IMR-90 (cell line): ENCODE data around the gene CTSC. TPM values are rescaled to one million over a fixed set of nuclear protein-coding genes. Genes with fewer than 3 reads are reported as not detected.
A peak's percentile ranks its signal among the peaks of the same experiment; 100 is the strongest.

Source experiments
- ATAC-seq: fragments of 200-7000 bp; cut with Tn5 transposase; 2 replicates; pipeline ENCODE4 v1.9.1; 2020; ENCODE audit warnings: low read depth, mild to moderate bottlenecking, moderate library complexity
- BruUV-seq: library from RNA; stranded (reverse); fragments of 400-500 nt; replicated peaks from 2 replicates; lab custom pipeline; 2021; lab: Mats Ljungman, UMichigan
- CTCF ChIA-PET: fragments of 300-600 bp; formaldehyde crosslinking; extraction: SDS; loops from one replicate; lab custom pipeline; 2021; ENCODE audit warnings: antibody characterized with exemption; lab: Yijun Ruan, JAX
- POLR2A ChIA-PET: fragments of 300-600 bp; sonication (Branson Sonifier 250); formaldehyde crosslinking; loops from one replicate; lab custom pipeline; 2022; ENCODE audit warnings: antibody characterized with exemption; ENCODE audit not compliant: unreplicated experiment; lab: Charles Lee
- DNase-seq: peaks from one replicate; pipeline ENCODE4 v3.0.0; 2013
- H2AFZ ChIP-seq: replicated peaks from 2 replicates; pipeline ENCODE3; 2013; ENCODE audit warnings: low read length, mild to moderate bottlenecking; ENCODE audit not compliant: poor library complexity
- H2AK5ac ChIP-seq: 2 replicates; pipeline ENCODE4 v1.6.1; 2013; ENCODE audit warnings: low read depth, low read length, inconsistent platforms
- H2AK9ac ChIP-seq: replicated peaks from 2 replicates; pipeline ENCODE3; 2013; ENCODE audit warnings: mild to moderate bottlenecking, low read depth, low read length, moderate library complexity; ENCODE audit not compliant: poor library complexity
- H2BK120ac ChIP-seq: 2 replicates; pipeline ENCODE4 v1.6.1; 2013; ENCODE audit warnings: low read depth, low read length, inconsistent platforms
- H2BK15ac ChIP-seq: 3 replicates; pipeline ENCODE4 v1.6.1; 2013; ENCODE audit warnings: low read depth, low read length, inconsistent platforms
- H2BK20ac ChIP-seq: 2 replicates; pipeline ENCODE4 v1.6.1; 2013; ENCODE audit warnings: low read depth, mild to moderate bottlenecking, inconsistent platforms, low read length, moderate library complexity
- H2BK5ac ChIP-seq: 2 replicates; pipeline ENCODE4 v1.6.1; 2013; ENCODE audit warnings: mild to moderate bottlenecking, low read depth, low read length, inconsistent platforms; ENCODE audit not compliant: poor library complexity, severe bottlenecking
- H3K14ac ChIP-seq: replicated peaks from 2 replicates; pipeline ENCODE4 v1.6.1; 2013; ENCODE audit warnings: low read depth, low read length, inconsistent platforms
- H3K18ac ChIP-seq: 2 replicates; pipeline ENCODE4 v1.6.1; 2013; ENCODE audit warnings: low read depth, low read length, control low read depth
- H3K23ac ChIP-seq: 2 replicates; pipeline ENCODE4 v1.6.1; 2013; ENCODE audit warnings: low read depth, low read length, inconsistent platforms
- H3K27ac ChIP-seq: 2 replicates; pipeline ENCODE4 v1.5.1; 2013; ENCODE audit warnings: mild to moderate bottlenecking, control low read depth, low read length; ENCODE audit not compliant: insufficient read depth
- H3K27me3 ChIP-seq: 2 replicates; pipeline ENCODE4 v1.6.1; 2013; ENCODE audit warnings: low read length; ENCODE audit not compliant: control insufficient read depth, insufficient read depth
- H3K36me3 ChIP-seq: 2 replicates; pipeline ENCODE4 v1.6.1; 2013; ENCODE audit warnings: low read length, mixed read lengths; ENCODE audit not compliant: control insufficient read depth, insufficient read depth
- H3K4ac ChIP-seq: 2 replicates; pipeline ENCODE4 v1.6.1; 2013; ENCODE audit warnings: low read depth, low read length, inconsistent platforms
- H3K4me1 ChIP-seq: 2 replicates; pipeline ENCODE4 v1.6.1; 2013; ENCODE audit warnings: low read length, mixed read lengths; ENCODE audit not compliant: control insufficient read depth, insufficient read depth
- H3K4me2 ChIP-seq: 2 replicates; pipeline ENCODE4 v1.6.1; 2013; ENCODE audit warnings: low read depth, mild to moderate bottlenecking, control low read depth, low read length, moderate library complexity
- H3K4me3 ChIP-seq: 2 replicates; pipeline ENCODE4 v1.5.1; 2013; ENCODE audit warnings: low read depth, mild to moderate bottlenecking, control low read depth, low read length, moderate library complexity; ENCODE audit not compliant: insufficient read depth
- H3K56ac ChIP-seq: 2 replicates; pipeline ENCODE4 v1.6.1; 2013; ENCODE audit warnings: low read length, inconsistent platforms; ENCODE audit not compliant: insufficient read depth; ENCODE audit errors: extremely low read depth
- H3K79me1 ChIP-seq, 2 experiments: 2 replicates each; pipeline ENCODE4 v1.6.1; 2013; ENCODE audit warnings: low read length in 2 of 2, inconsistent platforms in 1 of 2, low read depth in 1 of 2
- H3K9ac ChIP-seq: 2 replicates; pipeline ENCODE4 v1.6.1; 2013; ENCODE audit warnings: low read depth, low read length, control low read depth
- H3K9me1 ChIP-seq: 2 replicates; pipeline ENCODE4 v1.6.1; 2013; ENCODE audit warnings: low read length, inconsistent platforms; ENCODE audit not compliant: insufficient read depth
- H3K9me3 ChIP-seq: 2 replicates; pipeline ENCODE4 v1.6.1; 2013; ENCODE audit warnings: low read length; ENCODE audit not compliant: control insufficient read depth, insufficient read depth
- H4K20me1 ChIP-seq: 2 replicates; pipeline ENCODE4 v1.6.1; 2013; ENCODE audit warnings: low read length, inconsistent platforms; ENCODE audit not compliant: insufficient read depth
- H4K5ac ChIP-seq: 2 replicates; pipeline ENCODE4 v1.6.1; 2013; ENCODE audit warnings: mild to moderate bottlenecking, low read depth, low read length, control low read depth
- H4K8ac ChIP-seq, 2 experiments: 2 replicates each; pipeline ENCODE4 v1.6.1; 2013; ENCODE audit warnings: low read depth in 2 of 2, low read length in 2 of 2, control low read depth in 1 of 2, inconsistent platforms in 1 of 2
- H4K91ac ChIP-seq: 2 replicates; pipeline ENCODE4 v1.6.1; 2013; ENCODE audit warnings: low read depth, low read length, inconsistent platforms; ENCODE audit not compliant: insufficient read depth
- BHLHE40 ChIP-seq: fragments of 150-350 bp; IDR thresholded peaks from 2 replicates; pipeline ENCODE4 v1.6.1; 2016; ENCODE audit warnings: mild to moderate bottlenecking, low read depth, low read length
- CEBPB ChIP-seq: IDR thresholded peaks from 2 replicates; pipeline ENCODE4 v1.6.1; 2012; ENCODE audit warnings: low read depth, low read length, improper control_type of control experiment
- FOS ChIP-seq: fragments of 150-350 bp; IDR thresholded peaks from 2 replicates; pipeline ENCODE4 v1.6.1; 2016; ENCODE audit warnings: low read depth, low read length
- MAFK ChIP-seq: IDR thresholded peaks from 2 replicates; pipeline ENCODE4 v1.6.1; 2012; ENCODE audit warnings: low read depth, low read length, improper control_type of control experiment
- MAZ ChIP-seq: IDR thresholded peaks from 2 replicates; pipeline ENCODE4 v1.6.1; 2012; ENCODE audit warnings: low read depth, mild to moderate bottlenecking, low read length, improper control_type of control experiment, moderate library complexity, borderline replicate concordance
- MXI1 ChIP-seq: IDR thresholded peaks from 2 replicates; pipeline ENCODE4 v1.6.1; 2012; ENCODE audit warnings: low read depth, mild to moderate bottlenecking, low read length, moderate library complexity, borderline replicate concordance
- NFE2L2 ChIP-seq: fragments of 150-350 bp; IDR thresholded peaks from 2 replicates; pipeline ENCODE4 v1.6.1; 2016; ENCODE audit warnings: low read depth, mild to moderate bottlenecking, low read length
- POLR2A ChIP-seq: IDR thresholded peaks from 2 replicates; pipeline ENCODE4 v1.6.1; 2012; ENCODE audit warnings: mild to moderate bottlenecking, low read depth, low read length
- RAD21 ChIP-seq: IDR thresholded peaks from 2 replicates; pipeline ENCODE4 v1.6.1; 2012; ENCODE audit warnings: low read length, improper control_type of control experiment
- RFX5 ChIP-seq: IDR thresholded peaks from 2 replicates; pipeline ENCODE4 v1.8.0; 2012; ENCODE audit warnings: low read depth, mild to moderate bottlenecking, low read length, moderate library complexity
- SMC3 ChIP-seq: fragments of 150-350 bp; IDR thresholded peaks from 2 replicates; pipeline ENCODE4 v1.6.1; 2016; ENCODE audit warnings: low read depth, mild to moderate bottlenecking, antibody characterized with exemption, low read length, moderate library complexity
- dilution Hi-C: fragments of 300-500 bp; cut with HindIII; formaldehyde crosslinking; loops from one replicate; pipeline ENCODE4 v1.14.3; 2018; ENCODE audit warnings: low sequenced_read_pairs; ENCODE audit not compliant: unreplicated experiment
- in situ Hi-C: fragments of 300-500 bp; cut with MboI; formaldehyde crosslinking; loops from 3 replicates; pipeline ENCODE4 v1.14.3; 2019; ENCODE audit warnings: low sequenced_read_pairs, inconsistent platforms, mixed read lengths
- intact Hi-C: fragments of 100-400 bp; cut with micrococcal nuclease; formaldehyde crosslinking; loops from 2 replicates; pipeline ENCODE4 v1.10.0; 2022
- polyA plus RNA-seq, 3 experiments: library from polyadenylated mRNA; depleted of rRNA; stranded (reverse); fragments of >200 nt; gene quantifications; 2 replicates each; pipeline ENCODE4 v1.2.3, GENCODE V29; 2012; ENCODE audit warnings: low replicate concordance in 1 of 3
- total RNA-seq: library from RNA; depleted of rRNA; stranded (reverse); fragments of >200 nt; gene quantifications from 2 replicates; pipeline ENCODE4 v1.2.3, GENCODE V29; 2012
- TF ChIP-seq, protein P1 (sequence below): fragments of 150-350 bp; IDR thresholded peaks from 2 replicates; pipeline ENCODE4 v1.6.1; 2017; ENCODE audit warnings: mild to moderate bottlenecking, antibody characterized with exemption, low read length, low read depth
- TF ChIP-seq, protein P2 (sequence below): conservative IDR thresholded peaks from 2 replicates; pipeline ENCODE4 v1.5.1; 2012; ENCODE audit warnings: mild to moderate bottlenecking, low read depth, low read length, improper control_type of control experiment

The CTSC gene
- total and polyA plus RNA-seq, 2 of the 4 experiments (the other 2 are of a cell fraction) = 208 to 299 TPM

DNA sequence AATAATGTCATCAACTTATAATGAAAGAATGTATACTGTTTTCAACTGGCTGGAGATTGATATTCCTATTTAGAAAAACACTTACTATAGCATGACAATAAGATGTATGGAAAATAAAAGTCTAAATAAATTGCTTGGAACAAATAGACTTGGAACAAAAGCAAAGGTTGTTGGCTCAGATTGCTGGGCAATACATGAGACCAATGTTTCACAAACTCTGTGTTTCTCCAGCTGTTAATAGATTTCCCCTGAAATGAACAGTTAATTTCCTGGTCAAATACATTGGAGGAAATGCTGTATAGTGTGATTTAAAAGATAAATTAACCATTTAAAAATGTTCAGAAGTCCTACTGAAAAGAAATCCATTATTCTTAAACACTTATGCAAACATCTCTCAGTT, 40.1 kb upstream of the CTSC start:
- Histone ChIP-seq H2BK5ac (peak overlapping the region; percentile 63), H2BK120ac (no peak overlapping the region), H2AK5ac (no peak overlapping the region), H3K4me3 (no peak overlapping the region), H3K4me2 (peak overlapping the region; percentile 33; the same call in 1 of the 2 replicates), H3K18ac (peak overlapping the region; percentile 33; the same call in 1 of the 2 replicates), H3K56ac (no peak overlapping the region), H2BK15ac (0 out of 3 replicates have a peak overlapping the region, but pooled peaks have one; percentile 34), H3K27me3 (no peaks in the 10 kb centered on the region), H4K5ac (no peak overlapping the region), H3K4me1 (peaks cover 2% of the 10 kb centered on the region; the same call in 1 of the 2 replicates), H2BK20ac (no peak overlapping the region), H3K79me1 (no peaks in the 10 kb centered on the region), H3K9me3 (no peaks in the 10 kb centered on the region), H3K9me1 (no peaks in the 10 kb centered on the region), H3K27ac (no peak overlapping the region), H2AK9ac (no peak overlapping the region), H4K8ac (no peak overlapping the region; a peak in 1 of 4 replicates), H2AFZ (no peak overlapping the region), H4K20me1 (no peaks in the 10 kb centered on the region), H3K4ac (no peak overlapping the region), H3K9ac (no peak overlapping the region), H3K14ac (no peak overlapping the region), H3K36me3 (no peaks in the 10 kb centered on the region), H3K23ac (no peak overlapping the region), H4K91ac (no peak overlapping the region)
- in situ Hi-C loops = no loop called here
- TF ChIP-seq POLR2A (no peak), CEBPB (no peak), MXI1 (no peak), NFE2L2 (no peak), FOS (no peak), RFX5 (no peak), MAZ (no peak), MAFK (no peak), RAD21 (no peak), BHLHE40 (no peak), SMC3 (no peak)
- TF ChIP-seq, protein P1, sequence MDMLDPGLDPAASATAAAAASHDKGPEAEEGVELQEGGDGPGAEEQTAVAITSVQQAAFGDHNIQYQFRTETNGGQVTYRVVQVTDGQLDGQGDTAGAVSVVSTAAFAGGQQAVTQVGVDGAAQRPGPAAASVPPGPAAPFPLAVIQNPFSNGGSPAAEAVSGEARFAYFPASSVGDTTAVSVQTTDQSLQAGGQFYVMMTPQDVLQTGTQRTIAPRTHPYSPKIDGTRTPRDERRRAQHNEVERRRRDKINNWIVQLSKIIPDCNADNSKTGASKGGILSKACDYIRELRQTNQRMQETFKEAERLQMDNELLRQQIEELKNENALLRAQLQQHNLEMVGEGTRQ = no peak
- TF ChIP-seq, protein P2, sequence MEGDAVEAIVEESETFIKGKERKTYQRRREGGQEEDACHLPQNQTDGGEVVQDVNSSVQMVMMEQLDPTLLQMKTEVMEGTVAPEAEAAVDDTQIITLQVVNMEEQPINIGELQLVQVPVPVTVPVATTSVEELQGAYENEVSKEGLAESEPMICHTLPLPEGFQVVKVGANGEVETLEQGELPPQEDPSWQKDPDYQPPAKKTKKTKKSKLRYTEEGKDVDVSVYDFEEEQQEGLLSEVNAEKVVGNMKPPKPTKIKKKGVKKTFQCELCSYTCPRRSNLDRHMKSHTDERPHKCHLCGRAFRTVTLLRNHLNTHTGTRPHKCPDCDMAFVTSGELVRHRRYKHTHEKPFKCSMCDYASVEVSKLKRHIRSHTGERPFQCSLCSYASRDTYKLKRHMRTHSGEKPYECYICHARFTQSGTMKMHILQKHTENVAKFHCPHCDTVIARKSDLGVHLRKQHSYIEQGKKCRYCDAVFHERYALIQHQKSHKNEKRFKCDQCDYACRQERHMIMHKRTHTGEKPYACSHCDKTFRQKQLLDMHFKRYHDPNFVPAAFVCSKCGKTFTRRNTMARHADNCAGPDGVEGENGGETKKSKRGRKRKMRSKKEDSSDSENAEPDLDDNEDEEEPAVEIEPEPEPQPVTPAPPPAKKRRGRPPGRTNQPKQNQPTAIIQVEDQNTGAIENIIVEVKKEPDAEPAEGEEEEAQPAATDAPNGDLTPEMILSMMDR = no peak
- intact Hi-C loops = no loop called here
- POLR2A ChIA-PET = no interaction called here
- ATAC-seq = no peak
- DNase-seq = no peak
- no TSS peak for BruUV-seq
- dilution Hi-C loops = no loop called here
- CTCF ChIA-PET = no interaction called here
